ENCODE data around the gene EPX. TPM values are rescaled to one million over a fixed set of nuclear protein-coding genes. Genes with fewer than 3 reads are reported as not detected.

The EPX gene
- total RNA-seq, 6 experiments from 2014 or later = 0.07 TPM; not detected in 5

GRCh38 chr17:58166682-58167081 is 25.8 kb upstream of the EPX start, which contains the start of gene OR4D2:
OR4D2 (plus strand) TSS chr17:58166982; CDS start chr17:58169656, 2,674 bp downstream.
- Histone ChIP-seq H3K27ac (no peak within 1 kb of the TSS), H3K4me3 (no peak within 1 kb of the TSS), H3K9me3 (no peaks in the 10 kb centered on the region), H3K36me3 (no peaks in the 10 kb centered on the region), H3K4me1 (no peaks in the 10 kb centered on the region), H3K27me3 (no peaks in the 10 kb centered on the region)
- DNase-seq (no peak), ATAC-seq (no peak)
- intact Hi-C loops (cut with DNase I) = no loop called here
- 37% methylated on average over 6 of the region's 6 CpGs for WGBS (ENCODE audit: insufficient coverage, low coverage, low lambda C conversion rate, missing lambda C conversion rate)
- TF ChIP-seq POLR2A (IDR thresholded peaks at IDR 0.05) = no peak
- no peak for TF ChIP-seq CTCF (IDR thresholded peaks at IDR 0.05)

- H3K4me3 ChIP-seq = no peak overlapping the region
- intact Hi-C loops (cut with DNase I) = no loop called here
- DNase-seq (no peak), ATAC-seq (no peak)
- H3K27me3 ChIP-seq = no peaks in the 10 kb centered on the region
- no peak overlapping the region for H3K27ac ChIP-seq
- TF ChIP-seq POLR2A (IDR thresholded peaks at IDR 0.05) (no peak), CTCF (IDR thresholded peaks at IDR 0.05) (no peak)
- 27% methylated on average over 4 of the region's 4 CpGs for WGBS (ENCODE audit: insufficient coverage, low coverage, low lambda C conversion rate, missing lambda C conversion rate)
- no peaks in the 10 kb centered on the region for H3K4me1 ChIP-seq
- no peaks in the 10 kb centered on the region for H3K9me3 ChIP-seq
- no peaks in the 10 kb centered on the region for H3K36me3 ChIP-seq
These were observed 21.9 kb upstream of the EPX start for GRCh38 chr17:58170622-58171021.

- DNase-seq (no peak), ATAC-seq (peak in 2 of 4 donors; percentile 29 to 31)
- H3K27me3 ChIP-seq = no peaks in the 10 kb centered on the region
- H3K9me3 ChIP-seq = no peaks in the 10 kb centered on the region
- H3K27ac ChIP-seq = no peak overlapping the region
- WGBS (ENCODE audit: insufficient coverage, low coverage, low lambda C conversion rate, missing lambda C conversion rate) = 25% methylated on average over 2 of the region's 2 CpGs
- no peaks in the 10 kb centered on the region for H3K36me3 ChIP-seq
- peak in 3 of 4 donors; percentile 10 to 37 (median 22) for TF ChIP-seq CTCF (IDR thresholded peaks at IDR 0.05)
- TF ChIP-seq POLR2A (IDR thresholded peaks at IDR 0.05) = no peak
- no peaks in the 10 kb centered on the region for H3K4me1 ChIP-seq
- intact Hi-C loops (cut with DNase I) = no loop called here
- H3K4me3 ChIP-seq = no peak overlapping the region
These were observed 20.0 kb upstream of the EPX start for GRCh38 chr17:58172369-58173071.

- Histone ChIP-seq H3K4me1 (no peaks in the 10 kb centered on the region), H3K27ac (no peak overlapping the region), H3K9me3 (no peaks in the 10 kb centered on the region), H3K4me3 (no peak overlapping the region), H3K36me3 (no peaks in the 10 kb centered on the region), H3K27me3 (no peaks in the 10 kb centered on the region)
- ATAC-seq = no peak
- intact Hi-C loops (cut with DNase I) = no loop called here
- DNase-seq = no peak
- 39% methylated on average over 3 of the region's 3 CpGs for WGBS (ENCODE audit: insufficient coverage, low coverage, low lambda C conversion rate, missing lambda C conversion rate)
- no peak for TF ChIP-seq POLR2A (IDR thresholded peaks at IDR 0.05)
- TF ChIP-seq CTCF (IDR thresholded peaks at IDR 0.05) = no peak
These were observed 17.7 kb upstream of the EPX start for GRCh38 chr17:58174871-58175270.

All from right lobe of liver (tissue), 6 donors.